Right atrium auricular region (tissue), 2 donors: Measurements from ENCODE around the gene ACTR3. TPM values are rescaled to one million over a fixed set of nuclear protein-coding genes. Genes with fewer than 3 reads are reported as not detected.

Experiments
- DNase-seq: peaks from one replicate; pipeline ENCODE4 v3.0.0-alpha.2; 2019; ENCODE audit warnings: low spot score
- H3K27ac ChIP-seq, 2 donors: fragments of 200-600 bp; sonication (generic); 1 replicate in 1 of 2; 2 replicates in 1 of 2; pipeline ENCODE4 v1.5.1; 2016 to 2019
- H3K27me3 ChIP-seq, 2 donors: fragments of 200-600 bp; sonication (generic); one replicate each; pipeline versions ENCODE4 v1.5.1 to v1.6.0; 2017 to 2019
- H3K36me3 ChIP-seq: fragments of 200-600 bp; sonication (generic); one replicate; pipeline ENCODE4 v1.5.1; 2016
- H3K4me1 ChIP-seq, 2 donors: fragments of 200-600 bp; sonication (generic); one replicate each; pipeline versions ENCODE4 v1.5.1 to v1.6.0; 2017 to 2019
- H3K4me3 ChIP-seq, 2 donors: fragments of 200-600 bp; sonication (generic); 1 replicate in 1 of 2; 2 replicates in 1 of 2; pipeline ENCODE4 v1.5.1; 2017 to 2019; ENCODE audit warnings: mild to moderate bottlenecking in 1 of 2, moderate library complexity in 1 of 2
- H3K9me3 ChIP-seq, 2 donors: fragments of 200-600 bp; sonication (generic); one replicate each; pipeline ENCODE4 v1.5.1; 2019
- total RNA-seq, 2 donors: library from RNA; depleted of rRNA; stranded (reverse); fragments of >200 nt; gene quantifications; one replicate each; pipeline ENCODE4 v1.1.0, GENCODE V29; 2016
- TF ChIP-seq, protein P1 (sequence below), 2 donors: fragments of 200-600 bp; sonication (generic); IDR thresholded peaks; one replicate each; pipeline ENCODE4 v1.5.1; 2019; ENCODE audit warnings: antibody characterized with exemption in 2 of 2

Gene ACTR3
- total RNA-seq, 2 donors from 2014 or later, result 68.5 to 70.5 TPM

DNA sequence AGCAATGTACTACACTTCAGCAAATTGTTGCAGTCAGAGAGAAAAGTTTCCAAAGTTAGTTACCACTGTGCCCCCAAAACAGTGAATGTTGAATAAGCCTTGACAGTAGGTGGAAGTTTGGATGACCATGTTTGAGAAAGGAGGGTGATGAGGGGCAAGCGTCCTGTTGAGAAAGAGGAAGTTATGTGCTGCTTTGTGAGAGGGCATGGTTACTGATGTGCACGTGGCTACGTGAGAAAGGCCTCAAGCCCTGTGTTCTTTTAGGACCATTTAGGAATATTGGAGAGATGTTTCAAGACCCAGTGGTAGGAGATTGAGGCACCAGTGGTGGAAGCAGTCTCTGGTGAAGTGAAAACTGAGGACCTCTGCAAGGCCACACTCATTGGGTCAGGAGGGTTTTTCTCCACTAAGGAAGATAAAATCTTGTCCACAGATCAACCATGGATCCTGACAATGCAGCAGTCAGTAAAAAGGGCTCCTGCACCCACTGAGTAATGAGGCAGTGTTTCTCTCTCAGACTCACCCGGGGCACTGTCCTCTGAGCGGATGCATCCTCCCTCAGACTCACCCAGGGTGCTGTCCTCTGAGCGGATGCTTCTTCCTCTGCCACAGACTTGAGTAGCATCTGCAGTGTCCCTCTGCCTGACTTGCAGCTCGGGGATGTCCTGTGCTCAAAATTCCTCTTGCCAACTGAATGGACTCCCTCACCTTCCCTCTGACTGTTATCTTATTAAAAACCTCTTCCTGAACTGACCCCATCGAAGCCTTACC, 34.7 kb upstream of the ACTR3 start:
- no peaks in the 10 kb centered on the region for H3K4me1 ChIP-seq
- no peak overlapping the region for H3K4me3 ChIP-seq
- no peaks in the 10 kb centered on the region for H3K27me3 ChIP-seq
- H3K27ac ChIP-seq, result no peak overlapping the region
- H3K9me3 ChIP-seq, result no peaks in the 10 kb centered on the region
- H3K36me3 ChIP-seq, result no peaks in the 10 kb centered on the region
- TF ChIP-seq, protein P1, sequence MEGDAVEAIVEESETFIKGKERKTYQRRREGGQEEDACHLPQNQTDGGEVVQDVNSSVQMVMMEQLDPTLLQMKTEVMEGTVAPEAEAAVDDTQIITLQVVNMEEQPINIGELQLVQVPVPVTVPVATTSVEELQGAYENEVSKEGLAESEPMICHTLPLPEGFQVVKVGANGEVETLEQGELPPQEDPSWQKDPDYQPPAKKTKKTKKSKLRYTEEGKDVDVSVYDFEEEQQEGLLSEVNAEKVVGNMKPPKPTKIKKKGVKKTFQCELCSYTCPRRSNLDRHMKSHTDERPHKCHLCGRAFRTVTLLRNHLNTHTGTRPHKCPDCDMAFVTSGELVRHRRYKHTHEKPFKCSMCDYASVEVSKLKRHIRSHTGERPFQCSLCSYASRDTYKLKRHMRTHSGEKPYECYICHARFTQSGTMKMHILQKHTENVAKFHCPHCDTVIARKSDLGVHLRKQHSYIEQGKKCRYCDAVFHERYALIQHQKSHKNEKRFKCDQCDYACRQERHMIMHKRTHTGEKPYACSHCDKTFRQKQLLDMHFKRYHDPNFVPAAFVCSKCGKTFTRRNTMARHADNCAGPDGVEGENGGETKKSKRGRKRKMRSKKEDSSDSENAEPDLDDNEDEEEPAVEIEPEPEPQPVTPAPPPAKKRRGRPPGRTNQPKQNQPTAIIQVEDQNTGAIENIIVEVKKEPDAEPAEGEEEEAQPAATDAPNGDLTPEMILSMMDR (IDR thresholded peaks at IDR 0.05), result no peak
- no peak for DNase-seq

DNA sequence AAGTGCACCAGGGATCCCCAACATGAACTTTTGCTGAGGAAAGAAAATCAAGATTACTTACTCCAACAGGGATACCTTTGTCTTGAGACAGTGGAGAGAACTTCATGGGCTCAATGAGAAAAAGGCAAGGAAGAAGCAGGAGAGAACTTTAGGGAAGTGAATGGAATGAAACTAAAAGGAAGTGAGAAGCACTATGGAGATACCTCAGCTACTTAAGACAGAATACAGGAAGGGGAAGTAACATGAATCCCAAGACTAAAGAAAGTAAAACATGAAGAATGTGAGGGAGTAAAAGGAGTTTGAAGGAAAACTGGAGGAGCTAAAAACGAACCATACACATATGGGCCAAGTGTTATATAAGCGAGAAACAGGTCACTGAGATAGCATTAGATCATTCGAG, 32.4 kb upstream of the ACTR3 start:
- H3K4me3 ChIP-seq, result no peak overlapping the region
- H3K36me3 ChIP-seq, result no peaks in the 10 kb centered on the region
- TF ChIP-seq, protein P1 (IDR thresholded peaks at IDR 0.05), result no peak
- no peak for DNase-seq
- H3K27ac ChIP-seq, result no peak overlapping the region
- no peaks in the 10 kb centered on the region for H3K9me3 ChIP-seq
- no peaks in the 10 kb centered on the region for H3K4me1 ChIP-seq
- H3K27me3 ChIP-seq, result no peaks in the 10 kb centered on the region

DNA sequence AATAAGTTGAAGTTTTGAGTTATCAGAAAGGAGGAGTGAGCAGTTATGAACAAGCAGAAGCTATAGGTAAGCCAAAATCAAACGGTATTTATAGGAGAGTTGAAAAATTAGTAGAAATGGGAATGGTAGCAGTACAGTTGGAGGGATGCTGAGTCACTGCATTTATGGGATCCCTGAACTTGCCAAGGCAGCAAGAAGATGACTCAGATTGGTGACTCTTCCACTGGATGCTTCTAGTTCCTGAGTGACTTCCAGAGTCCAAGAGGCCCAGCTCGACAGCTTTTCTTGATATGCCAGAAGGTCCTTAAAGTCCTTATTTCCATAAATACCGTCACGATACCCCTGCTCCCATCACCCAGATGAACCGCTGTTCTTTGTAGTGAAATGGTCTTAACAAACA, 31.1 kb upstream of the ACTR3 start:
- Histone ChIP-seq H3K27ac (no peak overlapping the region), H3K36me3 (no peaks in the 10 kb centered on the region)
- TF ChIP-seq, protein P1 (IDR thresholded peaks at IDR 0.05), result no peak

DNA sequence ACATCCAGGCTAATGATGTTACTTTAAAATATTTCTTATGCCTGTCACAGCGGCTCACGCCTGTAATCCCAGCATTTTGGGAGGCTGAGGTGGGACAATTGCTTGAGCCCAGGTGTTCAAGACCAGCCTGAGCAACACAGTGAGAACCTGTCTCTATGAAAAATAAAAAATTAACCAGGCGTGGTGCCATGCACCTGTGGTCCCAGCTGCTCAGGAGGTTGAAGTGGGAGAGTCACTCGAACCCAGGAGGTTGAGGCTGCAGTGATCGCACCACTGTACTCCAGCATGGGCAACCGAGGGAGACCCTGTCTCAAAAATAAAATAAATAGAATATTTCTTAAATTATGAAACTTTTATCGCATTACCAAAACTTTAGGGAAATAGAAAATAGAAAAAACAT, 28.1 kb upstream of the ACTR3 start:
- Histone ChIP-seq H3K4me1 (no peaks in the 10 kb centered on the region), H3K4me3 (no peak overlapping the region), H3K36me3 (no peaks in the 10 kb centered on the region), H3K27me3 (no peaks in the 10 kb centered on the region), H3K27ac (no peak overlapping the region), H3K9me3 (no peaks in the 10 kb centered on the region)
- no peak for DNase-seq
- TF ChIP-seq, protein P1 (IDR thresholded peaks at IDR 0.05), result no peak

More for the DNA sequence above, 31.1 kb upstream of the ACTR3 start:
- Histone ChIP-seq H3K9me3 (no peaks in the 10 kb centered on the region), H3K4me3 (no peak overlapping the region), H3K27me3 (no peaks in the 10 kb centered on the region), H3K4me1 (no peaks in the 10 kb centered on the region)
- DNase-seq, result no peak

DNA sequence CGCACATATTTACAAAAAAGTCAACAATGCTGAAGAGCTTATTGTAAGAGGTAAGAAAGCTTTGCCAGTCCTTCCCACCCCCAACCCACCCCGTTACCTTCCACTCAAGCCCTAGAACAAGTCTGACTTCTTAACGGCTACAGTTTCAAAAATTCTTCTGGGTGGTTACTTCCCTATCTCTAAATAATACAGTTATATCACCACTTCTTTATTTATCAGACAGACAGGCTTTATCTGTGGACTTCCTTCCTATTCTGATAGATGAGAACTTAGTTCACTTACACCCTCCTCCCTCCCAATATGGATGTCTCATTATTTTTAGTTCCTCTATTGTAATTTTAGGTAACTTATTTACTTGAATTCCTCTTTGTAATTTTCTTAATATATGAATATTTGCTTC, 26.7 kb upstream of the ACTR3 start:
- H3K9me3 ChIP-seq, result no peaks in the 10 kb centered on the region
- H3K4me1 ChIP-seq, result no peaks in the 10 kb centered on the region
- no peak overlapping the region for H3K27ac ChIP-seq
- TF ChIP-seq, protein P1 (IDR thresholded peaks at IDR 0.05), result no peak
- no peak for DNase-seq
- H3K4me3 ChIP-seq, result no peak overlapping the region
- H3K27me3 ChIP-seq, result no peaks in the 10 kb centered on the region
- H3K36me3 ChIP-seq, result no peaks in the 10 kb centered on the region

DNA sequence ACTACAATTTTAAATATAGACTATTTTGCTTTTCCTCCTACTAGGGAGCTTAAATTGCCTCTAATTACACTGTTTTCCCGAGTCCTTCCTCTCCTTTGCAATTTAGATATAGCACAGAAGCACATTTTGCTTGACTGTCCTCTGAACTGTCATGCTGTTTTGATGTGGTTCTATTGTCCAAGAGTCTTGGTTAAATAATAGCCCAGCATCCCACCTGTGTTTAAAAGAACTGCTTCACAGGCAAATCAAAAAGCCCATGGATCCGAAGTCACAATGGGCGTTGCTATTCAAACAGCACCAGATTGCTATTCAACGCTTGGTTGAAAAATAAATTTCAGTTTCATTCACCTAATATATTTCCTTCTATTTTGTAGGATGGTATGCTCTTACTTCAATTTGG, 22.3 kb upstream of the ACTR3 start:
- TF ChIP-seq, protein P1 (IDR thresholded peaks at IDR 0.05), result no peak
- no peak overlapping the region for H3K4me3 ChIP-seq
- no peaks in the 10 kb centered on the region for H3K4me1 ChIP-seq
- no peak overlapping the region for H3K27ac ChIP-seq
- no peaks in the 10 kb centered on the region for H3K36me3 ChIP-seq
- no peak for DNase-seq
- H3K9me3 ChIP-seq, result no peaks in the 10 kb centered on the region
- no peaks in the 10 kb centered on the region for H3K27me3 ChIP-seq
